Right atrium auricular region (tissue), 2 donors: ENCODE measurements around the gene HSPH1. TPM values are rescaled to one million over a fixed set of nuclear protein-coding genes. Genes with fewer than 3 reads are reported as not detected.

ENCODE experiments used
- DNase-seq: peaks from one replicate; pipeline ENCODE4 v3.0.0-alpha.2; 2019; ENCODE audit warnings: low spot score
- H3K27ac ChIP-seq, 2 donors: fragments of 200-600 bp; sonication (generic); 1 replicate in 1 of 2; 2 replicates in 1 of 2; pipeline ENCODE4 v1.5.1; 2016 to 2019
- H3K27me3 ChIP-seq, 2 donors: fragments of 200-600 bp; sonication (generic); one replicate each; pipeline versions ENCODE4 v1.5.1 to v1.6.0; 2017 to 2019
- H3K36me3 ChIP-seq: fragments of 200-600 bp; sonication (generic); one replicate; pipeline ENCODE4 v1.5.1; 2016
- H3K4me1 ChIP-seq, 2 donors: fragments of 200-600 bp; sonication (generic); one replicate each; pipeline versions ENCODE4 v1.5.1 to v1.6.0; 2017 to 2019
- H3K4me3 ChIP-seq, 2 donors: fragments of 200-600 bp; sonication (generic); 1 replicate in 1 of 2; 2 replicates in 1 of 2; pipeline ENCODE4 v1.5.1; 2017 to 2019; ENCODE audit warnings: mild to moderate bottlenecking in 1 of 2, moderate library complexity in 1 of 2
- H3K9me3 ChIP-seq, 2 donors: fragments of 200-600 bp; sonication (generic); one replicate each; pipeline ENCODE4 v1.5.1; 2019
- total RNA-seq, 2 donors: library from RNA; depleted of rRNA; stranded (reverse); fragments of >200 nt; gene quantifications; one replicate each; pipeline ENCODE4 v1.1.0, GENCODE V29; 2016
- TF ChIP-seq, protein P1 (sequence below), 2 donors: fragments of 200-600 bp; sonication (generic); IDR thresholded peaks; one replicate each; pipeline ENCODE4 v1.5.1; 2019; ENCODE audit warnings: antibody characterized with exemption in 2 of 2

Gene HSPH1
- total RNA-seq, 2 donors from 2014 or later = 30.7 to 31.7 TPM

DNA sequence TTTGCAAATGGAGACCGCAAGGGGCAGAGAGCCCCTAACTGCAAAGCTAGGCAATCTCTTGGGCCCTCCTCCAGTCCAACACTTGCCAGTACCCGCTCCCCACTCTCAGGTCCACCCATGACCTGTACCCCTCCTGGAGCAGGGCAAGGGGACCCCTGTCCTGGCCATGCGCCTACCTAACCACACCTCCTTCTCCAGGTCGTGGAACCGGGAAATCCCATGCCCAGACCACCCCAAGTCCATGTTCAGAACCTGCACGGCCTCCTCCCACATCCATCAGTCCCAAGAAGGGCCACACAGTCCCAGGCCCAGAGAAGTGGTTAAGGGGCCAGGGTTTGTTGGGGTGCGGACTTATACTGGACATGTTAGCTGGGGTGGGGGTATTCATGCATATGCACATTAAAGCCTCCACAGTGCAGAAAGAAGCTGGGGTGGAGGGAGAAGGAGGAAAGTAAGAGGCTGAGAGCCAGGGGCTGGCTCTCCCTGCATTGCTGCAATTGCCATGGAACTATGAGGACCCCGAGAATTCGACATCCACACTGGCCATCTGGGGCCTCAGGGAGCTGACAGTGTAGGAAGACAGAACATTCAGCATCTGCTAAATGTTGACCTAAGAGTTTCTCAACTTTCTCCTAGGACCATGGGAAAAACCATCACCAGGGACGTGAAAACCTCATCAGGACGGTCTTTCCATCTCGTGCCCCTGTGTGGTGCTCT, 39.0 kb downstream of the HSPH1 start:
- H3K4me3 ChIP-seq = no peak overlapping the region
- DNase-seq = no peak
- no peak overlapping the region for H3K27ac ChIP-seq
- no peaks in the 10 kb centered on the region for H3K27me3 ChIP-seq
- H3K36me3 ChIP-seq = no peaks in the 10 kb centered on the region
- no peaks in the 10 kb centered on the region for H3K9me3 ChIP-seq
- TF ChIP-seq, protein P1, sequence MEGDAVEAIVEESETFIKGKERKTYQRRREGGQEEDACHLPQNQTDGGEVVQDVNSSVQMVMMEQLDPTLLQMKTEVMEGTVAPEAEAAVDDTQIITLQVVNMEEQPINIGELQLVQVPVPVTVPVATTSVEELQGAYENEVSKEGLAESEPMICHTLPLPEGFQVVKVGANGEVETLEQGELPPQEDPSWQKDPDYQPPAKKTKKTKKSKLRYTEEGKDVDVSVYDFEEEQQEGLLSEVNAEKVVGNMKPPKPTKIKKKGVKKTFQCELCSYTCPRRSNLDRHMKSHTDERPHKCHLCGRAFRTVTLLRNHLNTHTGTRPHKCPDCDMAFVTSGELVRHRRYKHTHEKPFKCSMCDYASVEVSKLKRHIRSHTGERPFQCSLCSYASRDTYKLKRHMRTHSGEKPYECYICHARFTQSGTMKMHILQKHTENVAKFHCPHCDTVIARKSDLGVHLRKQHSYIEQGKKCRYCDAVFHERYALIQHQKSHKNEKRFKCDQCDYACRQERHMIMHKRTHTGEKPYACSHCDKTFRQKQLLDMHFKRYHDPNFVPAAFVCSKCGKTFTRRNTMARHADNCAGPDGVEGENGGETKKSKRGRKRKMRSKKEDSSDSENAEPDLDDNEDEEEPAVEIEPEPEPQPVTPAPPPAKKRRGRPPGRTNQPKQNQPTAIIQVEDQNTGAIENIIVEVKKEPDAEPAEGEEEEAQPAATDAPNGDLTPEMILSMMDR (IDR thresholded peaks at IDR 0.05) = no peak
- H3K4me1 ChIP-seq = no peaks in the 10 kb centered on the region

- no peak overlapping the region for H3K27ac ChIP-seq
- H3K27me3 ChIP-seq = no peaks in the 10 kb centered on the region
- TF ChIP-seq, protein P1 (IDR thresholded peaks at IDR 0.05) = no peak
- H3K4me1 ChIP-seq = no peaks in the 10 kb centered on the region
- H3K9me3 ChIP-seq = no peaks in the 10 kb centered on the region
- H3K4me3 ChIP-seq = no peak overlapping the region
- no peaks in the 10 kb centered on the region for H3K36me3 ChIP-seq
- no peak for DNase-seq
These were observed 39.6 kb downstream of the HSPH1 start for GRCh38 chr13:31122143-31122542.

- TF ChIP-seq, protein P1 (IDR thresholded peaks at IDR 0.05) = no peak
- no peaks in the 10 kb centered on the region for H3K9me3 ChIP-seq
- H3K27ac ChIP-seq = no peak overlapping the region
- no peaks in the 10 kb centered on the region for H3K36me3 ChIP-seq
- no peak for DNase-seq
- H3K4me1 ChIP-seq = no peaks in the 10 kb centered on the region
- no peak overlapping the region for H3K4me3 ChIP-seq
- H3K27me3 ChIP-seq = no peaks in the 10 kb centered on the region
These were observed 40.1 kb downstream of the HSPH1 start for GRCh38 chr13:31121379-31122140.

- Histone ChIP-seq H3K9me3 (no peaks in the 10 kb centered on the region), H3K4me3 (no peak overlapping the region), H3K36me3 (no peaks in the 10 kb centered on the region), H3K27ac (no peak overlapping the region), H3K27me3 (no peaks in the 10 kb centered on the region), H3K4me1 (no peaks in the 10 kb centered on the region)
- TF ChIP-seq, protein P1 (IDR thresholded peaks at IDR 0.05) = no peak
- no peak for DNase-seq
These were observed 41.6 kb downstream of the HSPH1 start for GRCh38 chr13:31119966-31120700.

GRCh38 chr13:31119526-31119925, 42.2 kb downstream of the HSPH1 start:
- Histone ChIP-seq H3K36me3 (no peaks in the 10 kb centered on the region), H3K27me3 (no peaks in the 10 kb centered on the region), H3K4me3 (no peak overlapping the region), H3K4me1 (no peaks in the 10 kb centered on the region), H3K9me3 (no peaks in the 10 kb centered on the region), H3K27ac (no peak overlapping the region)
- TF ChIP-seq, protein P1 (IDR thresholded peaks at IDR 0.05) = no peak
- no peak for DNase-seq
